HEK293 (cell line): ENCODE results near the gene BICRA.

ENCODE experiments used
- CTCF ChIA-PET: fragments of 350-600 bp; formaldehyde crosslinking; extraction: SDS; loops from one replicate; lab custom pipeline; 2021; ENCODE audit warnings: antibody characterized with exemption; lab: Yijun Ruan, JAX
- POLR2A ChIA-PET: fragments of 300-600 bp; formaldehyde crosslinking; extraction: SDS; loops from one replicate; lab custom pipeline; 2020; ENCODE audit warnings: antibody characterized with exemption, inconsistent platforms; lab: Yijun Ruan, JAX
- H3K27ac ChIP-seq: fragments of 200-500 bp; sonication (Bioruptor generic); 2 replicates; pipeline ENCODE4 v1.5.1; 2014; ENCODE audit warnings: low read depth, low read length, control low read depth, inconsistent platforms; ENCODE audit errors: extremely low read depth
- H3K36me3 ChIP-seq, 2 experiments: fragments of 200-500 bp in 1 of 2; sonication (Bioruptor generic) in 1 of 2; 1 replicate in 1 of 2; 2 replicates in 1 of 2; pipeline ENCODE4 v1.5.1; 2014 to 2017; ENCODE audit warnings: inconsistent platforms in 2 of 2, low read length in 2 of 2; ENCODE audit not compliant: control insufficient read depth in 2 of 2, insufficient read depth in 1 of 2
- H3K4me1 ChIP-seq: fragments of 200-500 bp; sonication (Bioruptor generic); 2 replicates; pipeline ENCODE4 v1.5.1; 2014; ENCODE audit warnings: mild to moderate bottlenecking, low read length, inconsistent platforms; ENCODE audit not compliant: control insufficient read depth, insufficient read depth
- H3K4me3 ChIP-seq: 2 replicates; pipeline ENCODE4 v1.5.1; 2011; ENCODE audit warnings: low read depth, mild to moderate bottlenecking, control low read depth, low read length, moderate library complexity
- H3K9me3 ChIP-seq: fragments of 200-500 bp; sonication (Bioruptor generic); 2 replicates; pipeline ENCODE4 v1.5.1; 2014; ENCODE audit warnings: low read depth, low read length, inconsistent platforms; ENCODE audit not compliant: control insufficient read depth, insufficient read depth
- GLI4 ChIP-seq: fragments of 450-650 bp; formaldehyde crosslinking; IDR thresholded peaks from 2 replicates; pipeline ENCODE4 v1.5.1; 2016; ENCODE audit warnings: missing biosample characterization, missing genetic modification characterization
- GLIS1 ChIP-seq: fragments of 450-650 bp; formaldehyde crosslinking; IDR thresholded peaks from 2 replicates; pipeline ENCODE4 v1.5.1; 2016; ENCODE audit warnings: missing biosample characterization, missing genetic modification characterization
- GLIS2 ChIP-seq: fragments of 450-650 bp; formaldehyde crosslinking; IDR thresholded peaks from 2 replicates; pipeline ENCODE4 v1.5.1; 2016; ENCODE audit warnings: missing biosample characterization, missing genetic modification characterization
- KLF10 ChIP-seq: fragments of 450-650 bp; IDR thresholded peaks from 2 replicates; pipeline ENCODE4 v1.5.1; 2018; ENCODE audit warnings: missing biosample characterization, mild to moderate bottlenecking, missing genetic modification characterization
- KLF16 ChIP-seq: fragments of 450-650 bp; formaldehyde crosslinking; IDR thresholded peaks from 2 replicates; pipeline ENCODE4 v1.5.1; 2017; ENCODE audit warnings: missing biosample characterization, missing genetic modification characterization
- MZF1 ChIP-seq: fragments of 450-650 bp; formaldehyde crosslinking; IDR thresholded peaks from 2 replicates; pipeline ENCODE4 v1.5.1; 2017; ENCODE audit warnings: missing biosample characterization, missing genetic modification characterization, borderline replicate concordance
- YY1 ChIP-seq: fragments of 450-650 bp; formaldehyde crosslinking; IDR thresholded peaks from 2 replicates; pipeline ENCODE4 v1.5.1; 2018; ENCODE audit warnings: missing biosample characterization, missing genetic modification characterization
- ZBTB48 ChIP-seq: fragments of 450-650 bp; formaldehyde crosslinking; IDR thresholded peaks from 2 replicates; pipeline ENCODE4 v1.5.1; 2016; ENCODE audit warnings: missing biosample characterization, missing genetic modification characterization
- ZBTB7A ChIP-seq: fragments of 450-650 bp; formaldehyde crosslinking; IDR thresholded peaks from 2 replicates; pipeline ENCODE4 v1.5.1; 2016; ENCODE audit warnings: low read depth, missing biosample characterization, missing genetic modification characterization
- ZFP69B ChIP-seq: fragments of 450-650 bp; formaldehyde crosslinking; IDR thresholded peaks from 2 replicates; pipeline ENCODE4 v1.5.1; 2016; ENCODE audit warnings: missing biosample characterization, missing genetic modification characterization
- ZNF121 ChIP-seq: fragments of 450-650 bp; formaldehyde crosslinking; IDR thresholded peaks from 2 replicates; pipeline ENCODE4 v1.5.1; 2016; ENCODE audit warnings: missing biosample characterization, missing genetic modification characterization
- ZNF138 ChIP-seq: fragments of 450-650 bp; formaldehyde crosslinking; IDR thresholded peaks from 2 replicates; pipeline ENCODE4 v1.5.1; 2016; ENCODE audit warnings: missing biosample characterization, missing genetic modification characterization, borderline replicate concordance
- ZNF341 ChIP-seq: fragments of 450-650 bp; formaldehyde crosslinking; IDR thresholded peaks from 2 replicates; pipeline ENCODE4; 2016; ENCODE audit warnings: low read depth, missing biosample characterization, missing genetic modification characterization
- ZNF391 ChIP-seq: fragments of 450-650 bp; formaldehyde crosslinking; IDR thresholded peaks from 2 replicates; pipeline ENCODE4 v1.5.1; 2016; ENCODE audit warnings: low read depth, missing biosample characterization, missing genetic modification characterization, borderline replicate concordance
- ZNF473 ChIP-seq: fragments of 450-650 bp; formaldehyde crosslinking; IDR thresholded peaks from 2 replicates; pipeline ENCODE4 v1.5.1; 2017; ENCODE audit warnings: missing biosample characterization, missing genetic modification characterization
- ZNF561 ChIP-seq: fragments of 450-650 bp; IDR thresholded peaks from 2 replicates; pipeline ENCODE4 v1.5.1; 2018; ENCODE audit warnings: missing biosample characterization, missing genetic modification characterization, borderline replicate concordance
- ZNF610 ChIP-seq: fragments of 450-650 bp; formaldehyde crosslinking; IDR thresholded peaks from 2 replicates; pipeline ENCODE4 v1.5.1; 2016; ENCODE audit warnings: missing biosample characterization, missing genetic modification characterization, borderline replicate concordance
- ZNF792 ChIP-seq: fragments of 450-650 bp; formaldehyde crosslinking; IDR thresholded peaks from 2 replicates; pipeline ENCODE4 v1.5.1; 2016; ENCODE audit warnings: missing biosample characterization, missing genetic modification characterization
- ZNF837 ChIP-seq: fragments of 450-650 bp; formaldehyde crosslinking; IDR thresholded peaks from 2 replicates; pipeline ENCODE4 v1.5.1; 2016; ENCODE audit warnings: missing biosample characterization, missing genetic modification characterization
- TF ChIP-seq, protein P1 (sequence below): fragments of 450-650 bp; formaldehyde crosslinking; IDR thresholded peaks from 2 replicates; pipeline ENCODE4 v1.5.1; 2016; ENCODE audit warnings: missing biosample characterization, missing genetic modification characterization
- TF ChIP-seq, protein P2 (sequence below): fragments of 450-650 bp; formaldehyde crosslinking; IDR thresholded peaks from 2 replicates; pipeline ENCODE4 v1.5.1; 2016; ENCODE audit warnings: missing biosample characterization, missing genetic modification characterization
- TF ChIP-seq, protein P3 (sequence below): fragments of 450-650 bp; formaldehyde crosslinking; IDR thresholded peaks from 2 replicates; pipeline ENCODE4 v1.5.1; 2016; ENCODE audit warnings: missing biosample characterization, missing genetic modification characterization
- TF ChIP-seq, protein P4 (sequence below): fragments of 450-650 bp; formaldehyde crosslinking; IDR thresholded peaks from 2 replicates; pipeline ENCODE4 v1.5.1; 2016; ENCODE audit warnings: missing biosample characterization, missing genetic modification characterization
- TF ChIP-seq, protein P5 (sequence below): fragments of 450-650 bp; formaldehyde crosslinking; IDR thresholded peaks from 2 replicates; pipeline ENCODE4 v1.5.1; 2016; ENCODE audit warnings: missing biosample characterization, missing genetic modification characterization

Gene BICRA

DNA sequence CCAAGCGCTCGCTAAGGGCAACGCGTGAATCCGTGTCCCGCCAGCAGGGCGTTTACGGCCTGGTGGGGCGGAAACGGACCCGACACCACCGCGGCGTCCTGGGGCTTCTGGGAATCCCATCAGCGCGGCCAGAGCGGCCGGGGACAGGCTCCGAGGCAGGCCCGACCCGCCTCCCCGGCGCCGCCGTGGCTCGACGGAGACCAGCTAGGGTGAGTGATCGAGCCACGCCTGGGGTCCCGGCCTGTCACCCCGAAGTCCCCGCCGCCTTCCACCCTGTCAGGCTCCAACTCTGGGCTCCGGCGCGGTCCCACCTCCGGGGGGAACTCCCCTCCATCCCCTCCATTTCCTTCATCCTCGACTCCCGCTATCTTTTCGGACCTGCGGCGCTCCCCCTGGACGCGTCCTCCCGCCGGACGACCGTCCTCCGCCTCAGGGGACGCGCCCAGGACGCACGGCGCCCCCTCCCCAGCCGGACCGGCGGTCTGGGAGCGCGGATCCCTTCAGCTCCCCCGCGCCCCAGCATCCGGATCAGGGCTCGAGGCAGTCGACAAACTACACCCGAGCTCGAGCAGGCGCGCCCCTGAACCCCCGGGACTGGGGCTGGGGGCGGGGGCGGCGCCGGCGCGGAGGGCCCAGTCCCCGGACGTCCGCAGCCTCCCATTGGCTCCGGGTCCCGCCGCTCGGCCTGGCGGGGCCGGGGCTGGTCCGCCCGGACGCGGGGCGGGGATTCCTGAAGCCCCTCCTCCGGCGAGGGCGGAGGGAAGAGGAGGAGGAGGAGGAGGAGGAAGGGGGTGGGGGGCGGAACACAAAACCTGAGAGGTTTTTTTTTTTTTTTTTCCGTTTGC, 638 bp upstream of the BICRA start (continued):
- TF ChIP-seq, protein P1, sequence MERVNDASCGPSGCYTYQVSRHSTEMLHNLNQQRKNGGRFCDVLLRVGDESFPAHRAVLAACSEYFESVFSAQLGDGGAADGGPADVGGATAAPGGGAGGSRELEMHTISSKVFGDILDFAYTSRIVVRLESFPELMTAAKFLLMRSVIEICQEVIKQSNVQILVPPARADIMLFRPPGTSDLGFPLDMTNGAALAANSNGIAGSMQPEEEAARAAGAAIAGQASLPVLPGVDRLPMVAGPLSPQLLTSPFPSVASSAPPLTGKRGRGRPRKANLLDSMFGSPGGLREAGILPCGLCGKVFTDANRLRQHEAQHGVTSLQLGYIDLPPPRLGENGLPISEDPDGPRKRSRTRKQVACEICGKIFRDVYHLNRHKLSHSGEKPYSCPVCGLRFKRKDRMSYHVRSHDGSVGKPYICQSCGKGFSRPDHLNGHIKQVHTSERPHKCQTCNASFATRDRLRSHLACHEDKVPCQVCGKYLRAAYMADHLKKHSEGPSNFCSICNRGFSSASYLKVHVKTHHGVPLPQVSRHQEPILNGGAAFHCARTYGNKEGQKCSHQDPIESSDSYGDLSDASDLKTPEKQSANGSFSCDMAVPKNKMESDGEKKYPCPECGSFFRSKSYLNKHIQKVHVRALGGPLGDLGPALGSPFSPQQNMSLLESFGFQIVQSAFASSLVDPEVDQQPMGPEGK: peak; percentile 91
- TF ChIP-seq ZBTB7A (tag by site-specific recombination) (peak; percentile 71; the same call in 1 of the 2 replicates), GLI4 (tag by site-specific recombination) (no peak; the same call in 1 of the 2 replicates), ZNF610 (0 out of 2 replicates have a peak, but pooled peaks have one; percentile 40), ZNF473 (tag by site-specific recombination) (no peak), ZFP69B (tag by site-specific recombination) (peak; percentile 36; the same call in 1 of the 2 replicates), KLF16 (tag by site-specific recombination) (peak; percentile 91), ZNF792 (tag by site-specific recombination) (peak; percentile 68; the same call in 1 of the 2 replicates), ZNF341 (tag by site-specific recombination) (peak; percentile 37), MZF1 (tag by site-specific recombination) (peak; percentile 65), GLIS1 (peak; percentile 44; the same call in 1 of the 2 replicates), KLF10 (tag by site-specific recombination) (peak; percentile 65), ZNF561 (tag by site-specific recombination) (peak; percentile 74; the same call in 1 of the 2 replicates), GLIS2 (tag by site-specific recombination) (peak; percentile 81), ZNF121 (tag by site-specific recombination) (0 out of 2 replicates have a peak, but pooled peaks have one; percentile 10), ZBTB48 (tag by site-specific recombination) (peak; percentile 80)
- TF ChIP-seq, protein P2, sequence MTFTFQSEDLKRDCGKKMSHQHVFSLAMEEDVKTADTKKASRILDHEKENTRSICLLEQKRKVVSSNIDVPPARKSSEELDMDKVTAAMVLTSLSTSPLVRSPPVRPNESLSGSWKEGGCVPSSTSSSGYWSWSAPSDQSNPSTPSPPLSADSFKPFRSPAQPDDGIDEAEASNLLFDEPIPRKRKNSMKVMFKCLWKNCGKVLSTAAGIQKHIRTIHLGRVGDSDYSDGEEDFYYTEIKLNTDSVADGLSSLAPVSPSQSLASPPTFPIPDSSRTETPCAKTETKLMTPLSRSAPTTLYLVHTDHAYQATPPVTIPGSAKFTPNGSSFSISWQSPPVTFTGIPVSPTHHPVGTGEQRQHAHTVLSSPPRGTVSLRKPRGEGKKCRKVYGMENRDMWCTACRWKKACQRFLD: 0 out of 2 replicates have a peak, but pooled peaks have one; percentile 46
- TF ChIP-seq, protein P3, sequence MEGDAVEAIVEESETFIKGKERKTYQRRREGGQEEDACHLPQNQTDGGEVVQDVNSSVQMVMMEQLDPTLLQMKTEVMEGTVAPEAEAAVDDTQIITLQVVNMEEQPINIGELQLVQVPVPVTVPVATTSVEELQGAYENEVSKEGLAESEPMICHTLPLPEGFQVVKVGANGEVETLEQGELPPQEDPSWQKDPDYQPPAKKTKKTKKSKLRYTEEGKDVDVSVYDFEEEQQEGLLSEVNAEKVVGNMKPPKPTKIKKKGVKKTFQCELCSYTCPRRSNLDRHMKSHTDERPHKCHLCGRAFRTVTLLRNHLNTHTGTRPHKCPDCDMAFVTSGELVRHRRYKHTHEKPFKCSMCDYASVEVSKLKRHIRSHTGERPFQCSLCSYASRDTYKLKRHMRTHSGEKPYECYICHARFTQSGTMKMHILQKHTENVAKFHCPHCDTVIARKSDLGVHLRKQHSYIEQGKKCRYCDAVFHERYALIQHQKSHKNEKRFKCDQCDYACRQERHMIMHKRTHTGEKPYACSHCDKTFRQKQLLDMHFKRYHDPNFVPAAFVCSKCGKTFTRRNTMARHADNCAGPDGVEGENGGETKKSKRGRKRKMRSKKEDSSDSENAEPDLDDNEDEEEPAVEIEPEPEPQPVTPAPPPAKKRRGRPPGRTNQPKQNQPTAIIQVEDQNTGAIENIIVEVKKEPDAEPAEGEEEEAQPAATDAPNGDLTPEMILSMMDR: peak; percentile 54; the same call in 1 of the 2 replicates

DNA sequence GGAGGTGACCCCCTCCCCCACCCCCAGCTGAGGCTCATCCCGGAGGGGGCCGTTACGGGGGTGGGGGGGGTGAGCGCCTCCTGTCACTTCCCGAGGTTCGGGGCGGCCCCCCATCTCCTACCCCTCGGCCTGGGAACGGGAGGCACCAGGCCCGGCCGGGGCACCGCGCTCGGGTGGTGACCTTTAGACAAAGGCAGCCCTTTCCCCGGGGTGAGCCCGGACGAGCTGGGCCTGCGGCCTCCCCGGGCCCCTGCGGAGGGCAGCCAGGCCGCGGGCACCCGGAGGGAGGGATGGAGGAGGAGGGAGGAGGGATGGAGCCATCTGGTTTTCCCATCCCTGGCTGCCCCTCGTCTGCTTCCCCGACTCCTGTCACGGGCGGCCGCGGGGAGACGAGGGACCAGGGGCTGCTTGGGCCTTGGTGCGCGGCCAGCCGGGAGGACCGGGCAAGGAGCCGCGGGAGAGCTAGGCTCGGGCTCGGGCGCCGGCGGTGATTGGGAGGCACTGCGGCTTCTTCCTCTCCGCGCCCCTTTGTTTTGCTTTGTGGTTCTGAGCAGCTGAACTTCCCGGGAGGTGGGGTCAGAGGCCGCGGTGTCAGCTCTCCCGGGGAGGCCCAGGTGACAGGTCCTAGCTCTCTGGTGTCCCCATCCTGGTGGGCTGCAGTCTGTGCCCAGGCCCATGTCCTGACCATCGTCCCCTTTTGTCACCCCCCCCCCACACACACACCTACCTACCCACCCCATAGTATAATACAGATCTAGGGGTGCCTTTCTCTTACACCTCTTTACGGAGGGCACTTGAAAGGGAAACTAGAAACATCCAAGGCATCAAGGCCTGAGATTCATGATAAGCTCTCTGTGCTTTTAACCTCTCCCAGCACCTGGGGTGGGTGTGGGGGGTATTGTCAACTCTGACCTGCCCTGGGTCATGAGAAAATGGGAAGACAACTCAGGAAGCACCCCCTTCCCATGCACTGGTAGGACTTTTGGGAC, 1.3 kb downstream of the BICRA start:
- peak overlapping the region; percentile 98 for H3K27ac ChIP-seq
- peaks cover 10% of the 10 kb centered on the region for H3K4me1 ChIP-seq
- POLR2A ChIA-PET: interaction anchor here (0.5 to 2.8 kb wide), 13 partner anchors 8 to 460 kb away, joined by 3 to 27 read pairs (median 3); partner anchors contain the start of genes KPTN and NAPA
- no peaks in the 10 kb centered on the region for H3K9me3 ChIP-seq
- H3K4me3 ChIP-seq: peak overlapping the region; percentile 80
- H3K36me3 ChIP-seq: peaks cover 11 to 14% of the 10 kb centered on the region in 2 experiments; a peak in 2 of 3 replicates
- CTCF ChIA-PET: interaction anchor here (0.6 to 2.1 kb wide), 9 partner anchors 10 to 182 kb away, joined by 3 to 9 read pairs (median 4); partner anchors contain the start of gene NAPA
- TF ChIP-seq ZNF561 (tag by site-specific recombination) (no peak; the same call in 1 of the 2 replicates), YY1 (tag by site-specific recombination) (no peak), ZNF391 (no peak), ZNF837 (tag by site-specific recombination) (no peak), ZNF138 (tag by site-specific recombination) (no peak)
- TF ChIP-seq, protein P4, sequence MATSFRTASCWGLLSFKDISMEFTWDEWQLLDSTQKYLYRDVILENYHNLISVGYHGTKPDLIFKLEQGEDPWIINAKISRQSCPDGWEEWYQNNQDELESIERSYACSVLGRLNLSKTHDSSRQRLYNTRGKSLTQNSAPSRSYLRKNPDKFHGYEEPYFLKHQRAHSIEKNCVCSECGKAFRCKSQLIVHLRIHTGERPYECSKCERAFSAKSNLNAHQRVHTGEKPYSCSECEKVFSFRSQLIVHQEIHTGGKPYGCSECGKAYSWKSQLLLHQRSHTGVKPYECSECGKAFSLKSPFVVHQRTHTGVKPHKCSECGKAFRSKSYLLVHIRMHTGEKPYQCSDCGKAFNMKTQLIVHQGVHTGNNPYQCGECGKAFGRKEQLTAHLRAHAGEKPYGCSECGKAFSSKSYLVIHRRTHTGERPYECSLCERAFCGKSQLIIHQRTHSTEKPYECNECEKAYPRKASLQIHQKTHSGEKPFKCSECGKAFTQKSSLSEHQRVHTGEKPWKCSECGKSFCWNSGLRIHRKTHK (tag by site-specific recombination): no peak
- TF ChIP-seq, protein P5, sequence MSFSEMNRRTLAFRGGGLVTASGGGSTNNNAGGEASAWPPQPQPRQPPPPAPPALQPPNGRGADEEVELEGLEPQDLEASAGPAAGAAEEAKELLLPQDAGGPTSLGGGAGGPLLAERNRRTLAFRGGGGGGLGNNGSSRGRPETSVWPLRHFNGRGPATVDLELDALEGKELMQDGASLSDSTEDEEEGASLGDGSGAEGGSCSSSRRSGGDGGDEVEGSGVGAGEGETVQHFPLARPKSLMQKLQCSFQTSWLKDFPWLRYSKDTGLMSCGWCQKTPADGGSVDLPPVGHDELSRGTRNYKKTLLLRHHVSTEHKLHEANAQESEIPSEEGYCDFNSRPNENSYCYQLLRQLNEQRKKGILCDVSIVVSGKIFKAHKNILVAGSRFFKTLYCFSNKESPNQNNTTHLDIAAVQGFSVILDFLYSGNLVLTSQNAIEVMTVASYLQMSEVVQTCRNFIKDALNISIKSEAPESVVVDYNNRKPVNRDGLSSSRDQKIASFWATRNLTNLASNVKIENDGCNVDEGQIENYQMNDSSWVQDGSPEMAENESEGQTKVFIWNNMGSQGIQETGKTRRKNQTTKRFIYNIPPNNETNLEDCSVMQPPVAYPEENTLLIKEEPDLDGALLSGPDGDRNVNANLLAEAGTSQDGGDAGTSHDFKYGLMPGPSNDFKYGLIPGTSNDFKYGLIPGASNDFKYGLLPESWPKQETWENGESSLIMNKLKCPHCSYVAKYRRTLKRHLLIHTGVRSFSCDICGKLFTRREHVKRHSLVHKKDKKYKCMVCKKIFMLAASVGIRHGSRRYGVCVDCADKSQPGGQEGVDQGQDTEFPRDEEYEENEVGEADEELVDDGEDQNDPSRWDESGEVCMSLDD (tag by site-specific recombination): peak; percentile 68
